BLaER1 treated with 17β-estradiol and CSF1 and Interleukin-3, amounts not matched to agents 10 nM and 100 nM (cell line): ENCODE data around the gene DCTN5.
A peak's percentile ranks its signal among the peaks of the same experiment; 100 is the strongest.

ENCODE experiments used
- H3K27ac ChIP-seq, 11 experiments: shearing (Covaris generic); formaldehyde crosslinking; 2 replicates each; pipeline ENCODE4 v1.8.1; 2022
- H3K27me3 ChIP-seq, 11 experiments: shearing (Covaris generic); formaldehyde crosslinking; 2 replicates each; pipeline ENCODE4 v1.8.1; 2022
- H3K36me3 ChIP-seq, 11 experiments: shearing (Covaris generic); formaldehyde crosslinking; 2 replicates each; pipeline ENCODE4 v1.8.1; 2022
- H3K4me1 ChIP-seq, 10 experiments: shearing (Covaris generic); formaldehyde crosslinking; 2 replicates each; pipeline ENCODE4 v1.8.1; 2022
- H3K4me2 ChIP-seq, 11 experiments: shearing (Covaris generic); formaldehyde crosslinking; 2 replicates each; pipeline ENCODE4 v1.8.1; 2022
- H3K4me3 ChIP-seq, 10 experiments: shearing (Covaris generic); formaldehyde crosslinking; 2 replicates each; pipeline ENCODE4 v1.8.1; 2022
- H3K9ac ChIP-seq, 11 experiments: shearing (Covaris generic); formaldehyde crosslinking; 2 replicates each; pipeline ENCODE4 v1.8.1; 2022
- H3K9me3 ChIP-seq, 11 experiments: shearing (Covaris generic); formaldehyde crosslinking; replicated peaks in 1 of 11; 2 replicates each; pipeline ENCODE4 v1.8.1; 2022
- H4K20me1 ChIP-seq, 11 experiments: shearing (Covaris generic); formaldehyde crosslinking; 2 replicates each; pipeline ENCODE4 v1.8.1; 2022
- Cebpa-rat ChIP-seq, 11 experiments: shearing (Covaris generic); IDR thresholded peaks; 2 replicates each; pipeline ENCODE4 v1.8.1; 2022

Gene DCTN5

GRCh38 chr16:23640931-23641765, at the start of gene DCTN5, which contains the start of gene PALB2:
Gene DCTN5 (plus strand): TSS chr16:23641466. CDS start chr16:23641543, 77 bp downstream.
Gene PALB2 (minus strand): TSS chr16:23641310. CDS start chr16:23641157, 153 bp downstream.
- H3K27me3 ChIP-seq, result no peaks in the 10 kb centered on the region
- peaks cover 25 to 34% (median 26%) of the 10 kb centered on the region in 10 experiments for H3K4me1 ChIP-seq
- H3K4me2 ChIP-seq, result peak within 1 kb of the TSS; percentile 84 to 98 (median 93)
- peak within 1 kb of the TSS; percentile 88 to 96 (median 94) for H3K9ac ChIP-seq
- TF ChIP-seq Cebpa-rat (IDR thresholded peaks at IDR 0.05), result no peak
- H3K4me3 ChIP-seq, result peak within 1 kb of the TSS; percentile 71 to 97 (median 90)
- peaks cover 47 to 64% (median 58%) of the 10 kb centered on the region in 11 experiments for H3K36me3 ChIP-seq
- peak within 1 kb of the TSS; percentile 71 to 96 (median 92) for H3K27ac ChIP-seq
- no peaks in the 10 kb centered on the region for H3K9me3 ChIP-seq
- peaks cover 0 to 19% (median 3%) of the 10 kb centered on the region in 11 experiments; a peak in 8 of 22 replicates for H4K20me1 ChIP-seq

- Histone ChIP-seq H3K36me3 (peaks cover 43 to 57% (median 53%) of the 10 kb centered on the region in 11 experiments), H3K27ac (no peak overlapping the region), H3K9me3 (no peaks in the 10 kb centered on the region), H3K9ac (peak overlapping the region in 6 of 11 experiments; percentile 92 to 97 (median 94); a peak in 5 of 22 replicates), H3K4me2 (peak overlapping the region; percentile 85 to 98 (median 94)), H3K4me1 (peaks cover 11 to 23% (median 20%) of the 10 kb centered on the region in 10 experiments), H3K27me3 (no peaks in the 10 kb centered on the region), H3K4me3 (peak overlapping the region in 2 of 10 experiments; percentile 2 to 96; a peak in 4 of 20 replicates), H4K20me1 (peaks cover 43 to 68% (median 62%) of the 10 kb centered on the region in 11 experiments; a peak in 21 of 22 replicates)
- TF ChIP-seq Cebpa-rat (IDR thresholded peaks at IDR 0.05), result no peak
Observed at GRCh38 chr16:23594186-23594585, 47.1 kb upstream of the DCTN5 start.

- peak overlapping the region; percentile 79 to 92 (median 88) for H3K27ac ChIP-seq
- peak overlapping the region; percentile 75 to 100 (median 92) for H3K4me3 ChIP-seq
- peaks cover 11 to 23% (median 20%) of the 10 kb centered on the region in 10 experiments for H3K4me1 ChIP-seq
- H4K20me1 ChIP-seq, result peaks cover 31 to 56% (median 50%) of the 10 kb centered on the region in 11 experiments; a peak in 21 of 22 replicates
- peaks cover 31 to 46% (median 41%) of the 10 kb centered on the region in 11 experiments for H3K36me3 ChIP-seq
- H3K9me3 ChIP-seq, result no peaks in the 10 kb centered on the region
- H3K9ac ChIP-seq, result peak overlapping the region; percentile 87 to 99 (median 94)
- H3K4me2 ChIP-seq, result peak overlapping the region; percentile 85 to 98 (median 94)
- no peak for TF ChIP-seq Cebpa-rat (IDR thresholded peaks at IDR 0.05)
- no peaks in the 10 kb centered on the region for H3K27me3 ChIP-seq
Observed at GRCh38 chr16:23595246-23595950, 45.9 kb upstream of the DCTN5 start.

GRCh38 chr16:23595951-23596720, 45.1 kb upstream of the DCTN5 start, which contains the start of gene NDUFAB1:
Gene NDUFAB1 (minus strand): TSS chr16:23596316. CDS start chr16:23596290, 26 bp downstream.
- Histone ChIP-seq H3K4me3 (peak within 1 kb of the TSS; percentile 75 to 100 (median 92)), H3K4me2 (peak within 1 kb of the TSS; percentile 85 to 98 (median 94)), H3K27me3 (no peaks in the 10 kb centered on the region), H4K20me1 (peaks cover 24 to 49% (median 43%) of the 10 kb centered on the region in 11 experiments; a peak in 21 of 22 replicates), H3K27ac (peak within 1 kb of the TSS; percentile 79 to 92 (median 88)), H3K4me1 (peaks cover 11 to 23% (median 20%) of the 10 kb centered on the region in 10 experiments), H3K36me3 (peaks cover 31 to 46% (median 40%) of the 10 kb centered on the region in 11 experiments), H3K9ac (peak within 1 kb of the TSS; percentile 87 to 99 (median 94)), H3K9me3 (no peaks in the 10 kb centered on the region)
- no peak for TF ChIP-seq Cebpa-rat (IDR thresholded peaks at IDR 0.05)

- H3K27ac ChIP-seq, result peak overlapping the region in 2 of 11 experiments; percentile 6 to 81; a peak in 4 of 22 replicates
- peak overlapping the region in 9 of 11 experiments; percentile 42 to 96 (median 64); a peak in 8 of 22 replicates for H3K4me2 ChIP-seq
- H3K36me3 ChIP-seq, result peaks cover 31 to 46% (median 40%) of the 10 kb centered on the region in 11 experiments
- H3K4me3 ChIP-seq, result no peak overlapping the region
- TF ChIP-seq Cebpa-rat (IDR thresholded peaks at IDR 0.05), result no peak
- peaks cover 11 to 23% (median 20%) of the 10 kb centered on the region in 10 experiments for H3K4me1 ChIP-seq
- H4K20me1 ChIP-seq, result peaks cover 13 to 38% (median 32%) of the 10 kb centered on the region in 11 experiments; a peak in 21 of 22 replicates
- H3K9me3 ChIP-seq, result no peaks in the 10 kb centered on the region
- peak overlapping the region in 2 of 11 experiments; percentile 12 to 95; a peak in 2 of 22 replicates for H3K9ac ChIP-seq
- no peaks in the 10 kb centered on the region for H3K27me3 ChIP-seq
Observed at GRCh38 chr16:23597003-23597756, 44.1 kb upstream of the DCTN5 start.

- H3K36me3 ChIP-seq, result peaks cover 81 to 99% (median 96%) of the 10 kb centered on the region in 11 experiments
- H3K27me3 ChIP-seq, result no peaks in the 10 kb centered on the region
- H3K4me3 ChIP-seq, result no peak overlapping the region
- peak overlapping the region in 1 of 11 experiments; percentile 28; a peak in 1 of 22 replicates for H3K9ac ChIP-seq
- TF ChIP-seq Cebpa-rat (IDR thresholded peaks at IDR 0.05), result no peak
- peak overlapping the region in 2 of 11 experiments; percentile 27 to 42; a peak in 3 of 22 replicates for H3K27ac ChIP-seq
- no peaks in the 10 kb centered on the region for H3K9me3 ChIP-seq
- H3K4me2 ChIP-seq, result peak overlapping the region in 2 of 11 experiments; percentile 26 to 32; a peak in 3 of 22 replicates
- H4K20me1 ChIP-seq, result peaks cover 0 to 5% (median 0%) of the 10 kb centered on the region in 11 experiments; a peak in 2 of 22 replicates
- peaks cover 0 to 19% (median 0%) of the 10 kb centered on the region in 10 experiments; a peak in 6 of 20 replicates for H3K4me1 ChIP-seq
Observed at GRCh38 chr16:23607726-23608125, 33.5 kb upstream of the DCTN5 start.

GRCh38 chr16:23608194-23608593, 33.1 kb upstream of the DCTN5 start:
- peaks cover 81 to 99% (median 96%) of the 10 kb centered on the region in 11 experiments for H3K36me3 ChIP-seq
- peak overlapping the region in 1 of 11 experiments; percentile 28; a peak in 2 of 22 replicates for H3K9ac ChIP-seq
- peaks cover 0 to 5% (median 0%) of the 10 kb centered on the region in 11 experiments; a peak in 2 of 22 replicates for H4K20me1 ChIP-seq
- no peaks in the 10 kb centered on the region for H3K27me3 ChIP-seq
- TF ChIP-seq Cebpa-rat (IDR thresholded peaks at IDR 0.05), result no peak
- peak overlapping the region in 2 of 11 experiments; percentile 26 to 31; a peak in 5 of 22 replicates for H3K4me2 ChIP-seq
- no peaks in the 10 kb centered on the region for H3K9me3 ChIP-seq
- peak overlapping the region in 2 of 11 experiments; percentile 27 to 42; a peak in 3 of 22 replicates for H3K27ac ChIP-seq
- no peak overlapping the region for H3K4me3 ChIP-seq
- peaks cover 0 to 19% (median 0%) of the 10 kb centered on the region in 10 experiments; a peak in 6 of 20 replicates for H3K4me1 ChIP-seq
